Endothelial cell of umbilical vein (primary cell): Measurements from ENCODE around the gene COX8C. TPM values are rescaled to one million over a fixed set of nuclear protein-coding genes. Genes with fewer than 3 reads are reported as not detected.

Source experiments
- BruUV-seq: library from RNA; stranded (reverse); fragments of 400-500 nt; replicated peaks from 2 replicates; lab custom pipeline; 2021; lab: Mats Ljungman, UMichigan
- CTCF ChIA-PET: fragments of 300-600, 350-600 bp; sonication (Branson Sonifier 250); formaldehyde crosslinking; loops from one replicate; lab custom pipeline; 2021; ENCODE audit warnings: antibody characterized with exemption, inconsistent platforms; lab: Charles Lee
- POLR2A ChIA-PET: fragments of 300-600, 350-600 bp; sonication (Branson Sonifier 250); formaldehyde crosslinking; loops from one replicate; lab custom pipeline; 2021; ENCODE audit warnings: antibody characterized with exemption, inconsistent platforms; lab: Charles Lee
- DNase-seq: peaks from one replicate; pipeline ENCODE4 v3.0.0-alpha.2; 2011; ENCODE audit warnings: low read depth, low spot score
- FAIRE-seq: peaks from 2 replicates; lab custom pipeline; 2011; peaks lifted over from hg19 to GRCh38; lab: Jason Lieb, UNC
- H2AFZ ChIP-seq: 2 replicates; pipeline ENCODE4 v1.6.0; 2012; ENCODE audit warnings: low read depth, low read length, control low read depth, inconsistent platforms
- H3K27ac ChIP-seq: 2 replicates; pipeline ENCODE4 v1.5.1; 2011; ENCODE audit warnings: low read depth, mild to moderate bottlenecking, control low read depth, low read length, moderate library complexity; ENCODE audit not compliant: insufficient read depth
- H3K27me3 ChIP-seq, 2 experiments: 2 replicates each; pipeline versions ENCODE4 v1.6.0 to v1.6.1; 2011; ENCODE audit warnings: low read length in 2 of 2, mixed read lengths in 1 of 2; ENCODE audit not compliant: control insufficient read depth in 2 of 2, insufficient read depth in 2 of 2
- H3K36me3 ChIP-seq, 2 experiments: 2 replicates in 1 of 2; 3 replicates in 1 of 2; pipeline ENCODE4 v1.5.1; 2011; ENCODE audit warnings: low read length in 2 of 2, mild to moderate bottlenecking in 1 of 2, moderate library complexity in 1 of 2; ENCODE audit not compliant: control insufficient read depth in 2 of 2, insufficient read depth in 2 of 2; ENCODE audit errors: extremely low read depth in 1 of 2
- H3K4me1 ChIP-seq: 3 replicates; pipeline ENCODE4 v1.5.1; 2011; ENCODE audit warnings: mild to moderate bottlenecking, low read length; ENCODE audit not compliant: control insufficient read depth, insufficient read depth; ENCODE audit errors: extremely low read depth
- H3K4me2 ChIP-seq: 2 replicates; pipeline ENCODE4 v1.6.1; 2011; ENCODE audit warnings: low read length, control low read depth, mixed read lengths; ENCODE audit not compliant: insufficient read depth
- H3K4me3 ChIP-seq, 3 experiments: fragments of 200-600 bp in 1 of 3; sonication (generic), shearing (Covaris generic) in 1 of 3; replicated peaks in 1 of 3; 2 replicates each; pipeline ENCODE4 v1.5.1; 2011 to 2016; ENCODE audit warnings: control low read depth in 3 of 3, low read length in 3 of 3, mild to moderate bottlenecking in 2 of 3, inconsistent platforms in 1 of 3, low read depth in 1 of 3, moderate library complexity in 1 of 3; ENCODE audit not compliant: insufficient read depth in 1 of 3
- H3K79me2 ChIP-seq: 2 replicates; pipeline ENCODE4 v1.6.0; 2012; ENCODE audit warnings: low read length, inconsistent platforms; ENCODE audit not compliant: control insufficient read depth, insufficient read depth
- H3K9ac ChIP-seq: replicated peaks from 2 replicates; pipeline ENCODE3; 2011; ENCODE audit warnings: low read length, control low read depth; ENCODE audit not compliant: insufficient read depth; ENCODE audit errors: extremely low read depth
- H3K9me1 ChIP-seq: replicated peaks from 3 replicates; pipeline ENCODE4 v1.6.0; 2011; ENCODE audit warnings: mild to moderate bottlenecking, low read length; ENCODE audit not compliant: control insufficient read depth, insufficient read depth; ENCODE audit errors: extremely low read depth
- H3K9me3 ChIP-seq: replicated peaks from 2 replicates; pipeline ENCODE4 v1.5.1; 2012; ENCODE audit warnings: low read length, inconsistent platforms; ENCODE audit not compliant: control insufficient read depth, insufficient read depth
- H4K20me1 ChIP-seq: replicated peaks from 2 replicates; pipeline ENCODE3; 2011; ENCODE audit warnings: mild to moderate bottlenecking, low read length; ENCODE audit not compliant: control insufficient read depth, insufficient read depth; ENCODE audit errors: extremely low read depth
- CTCF ChIP-seq, 2 donors: IDR thresholded peaks; 1 replicate in 1 of 2; 2 replicates in 1 of 2; pipeline ENCODE4 v1.5.1; 2011; ENCODE audit warnings: low read length in 2 of 2, mild to moderate bottlenecking in 2 of 2, moderate library complexity in 2 of 2, control low read depth in 1 of 2, inconsistent platforms in 1 of 2, low read depth in 1 of 2; ENCODE audit not compliant: insufficient read depth in 1 of 2; ENCODE audit errors: extremely low read depth in 1 of 2
- EZH2 ChIP-seq: IDR thresholded peaks from 2 replicates; pipeline ENCODE4 v1.6.1; 2012; ENCODE audit warnings: borderline replicate concordance, low read depth, mild to moderate bottlenecking, moderate library complexity, low read length, inconsistent platforms; ENCODE audit not compliant: severe bottlenecking
- FOS ChIP-seq: IDR thresholded peaks from 2 replicates; pipeline ENCODE4 v1.6.1; 2011; ENCODE audit warnings: mild to moderate bottlenecking, low read length, moderate library complexity, borderline replicate concordance; ENCODE audit not compliant: insufficient read depth
- GATA2 ChIP-seq: IDR thresholded peaks from 2 replicates; pipeline ENCODE4 v1.7.0; 2011; ENCODE audit warnings: low read depth, mild to moderate bottlenecking, moderate library complexity, mixed read lengths, low read length; ENCODE audit not compliant: insufficient read length, insufficient read depth
- JUN ChIP-seq: IDR thresholded peaks from 2 replicates; pipeline ENCODE4 v1.6.1; 2011; ENCODE audit warnings: borderline replicate concordance, low read depth; ENCODE audit not compliant: insufficient read length, insufficient read depth
- MAX ChIP-seq: IDR thresholded peaks from 2 replicates; pipeline ENCODE4 v1.6.1; 2011; ENCODE audit not compliant: insufficient read depth, insufficient read length
- MYC ChIP-seq: IDR thresholded peaks from one replicate; pipeline ENCODE4 v1.6.1; 2011; ENCODE audit warnings: mild to moderate bottlenecking, low read depth, low read length
- POLR2A ChIP-seq: IDR thresholded peaks from 2 replicates; pipeline ENCODE4 v1.6.1; 2012; ENCODE audit warnings: low read depth, mild to moderate bottlenecking, control low read depth, low read length
- POLR2AphosphoS5 ChIP-seq: IDR thresholded peaks from 2 replicates; pipeline ENCODE4 v1.6.1; 2012; ENCODE audit warnings: low read depth, mild to moderate bottlenecking, control low read depth, low read length, moderate library complexity; ENCODE audit not compliant: insufficient read depth
- dilution Hi-C: fragments of 300-500 bp; cut with MboI; formaldehyde crosslinking; loops from one replicate; pipeline ENCODE4 v1.15.0; 2019; ENCODE audit warnings: low sequenced_read_pairs; ENCODE audit not compliant: extremely low pct_ligation_motif_present
- intact Hi-C: fragments of 100-400 bp; cut with micrococcal nuclease; formaldehyde crosslinking; loops from one replicate; pipeline ENCODE4 v1.10.0; 2022
- polyA plus RNA-seq, 4 experiments: library from polyadenylated mRNA; depleted of rRNA in 3 of 4; stranded (reverse) in 3 of 4; unstranded in 1 of 4; fragments of >200 nt; gene quantifications; 2 replicates each; pipeline versions ENCODE4 v1.2.1 to v1.2.3, GENCODE V29; 2011 to 2012; ENCODE audit warnings: missing spikeins in 1 of 4
- total RNA-seq: library from RNA; stranded (reverse); gene quantifications from 2 replicates; pipeline ENCODE4 v1.2.3, GENCODE V29; 2021

Gene COX8C
- total and polyA plus RNA-seq, 2 donors (not counting 3 experiments of a cell fraction or from before 2014, with no cell fraction given) = not detected

- dilution Hi-C loops = no loop called here
- POLR2A ChIA-PET = no interaction called here
- no TSS peak for BruUV-seq
- H3K9me1 ChIP-seq = no peaks in the 10 kb centered on the region
- H3K4me3 ChIP-seq = no peak overlapping the region
- peaks cover 6% of the 10 kb centered on the region for H4K20me1 ChIP-seq
- DNase-seq = no peak
- TF ChIP-seq POLR2AphosphoS5 (no peak), EZH2 (no peak), CTCF (IDR thresholded peaks at IDR 0.05; ENCODE audit: extremely low read depth in 1 of 2, insufficient read depth in 1 of 2, low read depth in 1 of 2, low read length in 2 of 2) (no peak), JUN (no peak), MAX (no peak), POLR2A (no peak), GATA2 (no peak), FOS (no peak), MYC (no peak)
- no peak for FAIRE-seq
- no peaks in the 10 kb centered on the region for H3K27me3 ChIP-seq
- peaks cover 86% of the 10 kb centered on the region for H3K79me2 ChIP-seq
- no peaks in the 10 kb centered on the region for H3K9me3 ChIP-seq
- H3K27ac ChIP-seq = no peak overlapping the region
- no peak overlapping the region for H2AFZ ChIP-seq
- CTCF ChIA-PET = interaction anchor here (2.6 kb wide), 1 partner anchor 18 kb away, joined by 7 read pairs; no protein-coding TSS in a partner anchor
- intact Hi-C loops = no loop called here
- H3K9ac ChIP-seq = no peak overlapping the region
- H3K4me2 ChIP-seq = no peak overlapping the region
- H3K4me1 ChIP-seq = peaks cover 10% of the 10 kb centered on the region
- no peaks in the 10 kb centered on the region for H3K36me3 ChIP-seq
Observed at GRCh38 chr14:93299866-93300265, 47.1 kb upstream of the COX8C start.
